Measurements from ENCODE around the gene BNIP2. TPM values are rescaled to one million over a fixed set of nuclear protein-coding genes. Genes with fewer than 3 reads are reported as not detected.

Gene BNIP2
- total RNA-seq, 1 donor from 2014 or later, result 75.3 TPM

DNA sequence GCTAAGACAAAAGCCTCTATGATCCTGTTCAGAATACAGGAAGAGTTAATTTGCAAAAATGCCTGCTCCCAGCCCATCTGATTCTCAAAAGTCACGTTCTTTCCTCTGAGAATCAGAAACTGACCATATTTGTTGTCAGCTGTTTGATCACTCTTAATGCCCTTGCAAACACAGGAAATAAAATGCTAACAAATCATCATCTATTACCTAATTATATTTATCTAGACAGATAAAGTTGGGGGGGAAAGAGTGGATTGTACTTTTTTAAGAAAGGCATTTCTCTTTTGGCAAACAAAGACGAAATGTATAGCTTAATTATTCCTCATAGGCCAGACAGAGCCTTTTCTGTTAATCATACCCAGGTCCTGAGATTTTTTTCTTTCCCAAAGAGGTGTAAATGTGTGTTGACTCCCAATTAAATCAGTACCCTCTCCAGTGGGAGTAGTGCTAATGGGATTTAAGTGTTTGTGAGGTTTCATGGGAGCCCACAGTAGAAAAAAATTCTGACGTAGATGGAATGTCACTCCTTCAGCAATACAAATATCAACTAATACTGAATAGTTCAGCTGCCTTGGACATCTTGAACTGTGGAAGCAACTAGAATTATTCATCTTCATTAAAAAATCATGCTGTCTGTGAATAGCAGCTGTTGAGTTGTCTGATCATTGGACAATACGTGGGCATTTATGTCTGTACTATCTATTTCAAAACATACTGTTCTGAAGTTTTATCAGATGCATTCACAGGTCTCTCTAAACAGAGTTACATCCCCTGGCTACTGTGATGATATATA is 22.5 kb upstream of the BNIP2 start:
- no peak for DNase-seq (ENCODE audit: low spot score)
- H3K4me1 Mint-ChIP-seq (ENCODE audit: unreplicated experiment), result no peaks in the 10 kb centered on the region
- no peaks in the 10 kb centered on the region for H3K27me3 Mint-ChIP-seq (ENCODE audit: unreplicated experiment)
- H3K9me3 Mint-ChIP-seq (ENCODE audit: unreplicated experiment), result no peaks in the 10 kb centered on the region
- no peaks in the 10 kb centered on the region for H3K36me3 Mint-ChIP-seq (ENCODE audit: low read depth, unreplicated experiment)
- no peak overlapping the region for H3K4me3 Mint-ChIP-seq (ENCODE audit: unreplicated experiment)
- no peak for TF ChIP-seq CTCF (IDR thresholded peaks at IDR 0.05; ENCODE audit: unreplicated experiment)
- no peak overlapping the region for H3K27ac Mint-ChIP-seq (ENCODE audit: unreplicated experiment)

GRCh38 chr15:59707619-59708018 is 18.5 kb upstream of the BNIP2 start:
- Mint-ChIP-seq H3K36me3 (ENCODE audit: low read depth, unreplicated experiment) (no peaks in the 10 kb centered on the region), H3K27me3 (ENCODE audit: unreplicated experiment) (no peaks in the 10 kb centered on the region), H3K9me3 (ENCODE audit: unreplicated experiment) (no peaks in the 10 kb centered on the region), H3K4me1 (ENCODE audit: unreplicated experiment) (peaks cover 8% of the 10 kb centered on the region), H3K4me3 (ENCODE audit: unreplicated experiment) (no peak overlapping the region), H3K27ac (ENCODE audit: unreplicated experiment) (no peak overlapping the region)
- no peak for DNase-seq (ENCODE audit: low spot score)
- TF ChIP-seq CTCF (IDR thresholded peaks at IDR 0.05; ENCODE audit: unreplicated experiment), result no peak

DNA sequence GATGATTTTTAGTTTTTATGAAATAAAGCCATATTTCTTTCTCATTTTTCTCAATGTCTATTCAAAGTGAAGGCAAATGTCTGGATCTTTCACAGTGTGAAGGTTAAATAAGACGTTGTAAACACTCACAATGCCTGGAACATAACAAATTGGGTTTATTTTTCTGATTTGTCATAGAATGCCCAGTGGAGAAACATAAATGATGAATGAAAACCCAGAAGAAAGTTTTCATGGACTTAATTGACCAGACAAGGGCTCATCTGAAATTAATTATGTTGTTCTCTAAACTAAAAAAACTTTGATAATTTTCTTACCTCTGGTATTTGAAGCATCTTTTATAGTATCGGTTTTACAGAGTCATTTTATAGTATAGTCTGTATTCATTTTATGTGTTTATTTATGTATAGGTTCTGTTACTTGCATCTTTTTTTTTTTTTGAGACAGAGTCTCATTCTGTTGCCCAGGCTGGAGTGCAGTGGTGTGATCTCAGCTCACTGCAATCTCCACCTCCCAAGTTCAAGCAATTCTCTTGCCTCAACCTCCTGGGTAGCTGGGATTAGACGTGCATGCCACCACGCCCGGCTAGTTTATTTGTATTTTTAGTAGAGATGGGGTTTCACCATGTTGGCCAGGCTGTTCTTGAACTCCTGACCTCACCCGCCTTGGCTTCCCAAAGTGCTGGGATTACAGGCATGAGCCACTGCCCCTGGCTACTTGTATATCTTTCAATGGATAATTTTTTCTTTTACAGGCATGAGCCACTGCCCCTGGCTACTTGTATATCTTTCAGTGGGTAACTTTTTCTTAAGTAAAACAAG is 15.1 kb upstream of the BNIP2 start:
- no peak for DNase-seq (ENCODE audit: low spot score)
- Mint-ChIP-seq H3K9me3 (ENCODE audit: unreplicated experiment) (no peaks in the 10 kb centered on the region), H3K27ac (ENCODE audit: unreplicated experiment) (no peak overlapping the region), H3K27me3 (ENCODE audit: unreplicated experiment) (no peaks in the 10 kb centered on the region), H3K4me1 (ENCODE audit: unreplicated experiment) (peaks cover 11% of the 10 kb centered on the region), H3K36me3 (ENCODE audit: low read depth, unreplicated experiment) (no peaks in the 10 kb centered on the region), H3K4me3 (ENCODE audit: unreplicated experiment) (no peak overlapping the region)
- TF ChIP-seq CTCF (IDR thresholded peaks at IDR 0.05; ENCODE audit: unreplicated experiment), result no peak

- DNase-seq (ENCODE audit: low spot score), result no peak
- Mint-ChIP-seq H3K9me3 (ENCODE audit: unreplicated experiment) (no peaks in the 10 kb centered on the region), H3K36me3 (ENCODE audit: low read depth, unreplicated experiment) (no peaks in the 10 kb centered on the region), H3K27ac (ENCODE audit: unreplicated experiment) (no peak overlapping the region), H3K27me3 (ENCODE audit: unreplicated experiment) (no peaks in the 10 kb centered on the region), H3K4me1 (ENCODE audit: unreplicated experiment) (peaks cover 11% of the 10 kb centered on the region), H3K4me3 (ENCODE audit: unreplicated experiment) (no peak overlapping the region)
- no peak for TF ChIP-seq CTCF (IDR thresholded peaks at IDR 0.05; ENCODE audit: unreplicated experiment)
Measured at GRCh38 chr15:59702351-59702750, 13.2 kb upstream of the BNIP2 start.

DNA sequence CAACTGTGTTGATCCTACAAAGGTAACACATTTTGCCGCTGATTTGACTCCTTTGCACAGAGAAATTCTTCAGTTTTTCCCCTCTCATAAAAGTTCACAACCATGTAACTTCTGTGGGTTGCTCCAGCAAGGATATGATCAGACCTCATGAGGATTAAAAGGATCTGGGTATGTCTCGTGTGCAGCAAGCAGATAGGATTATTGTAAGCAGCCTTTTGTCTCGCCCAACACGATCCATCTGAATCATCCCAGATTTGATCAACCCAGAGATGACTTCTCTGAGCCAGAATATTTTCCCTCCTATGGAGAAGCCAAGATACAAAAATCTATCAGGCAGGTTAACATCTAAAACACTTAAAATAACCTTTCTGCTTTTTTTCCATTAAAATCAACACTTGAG is 12.8 kb upstream of the BNIP2 start:
- H3K4me1 Mint-ChIP-seq (ENCODE audit: unreplicated experiment), result peaks cover 11% of the 10 kb centered on the region
- H3K4me3 Mint-ChIP-seq (ENCODE audit: unreplicated experiment), result no peak overlapping the region
- H3K27me3 Mint-ChIP-seq (ENCODE audit: unreplicated experiment), result no peaks in the 10 kb centered on the region
- no peaks in the 10 kb centered on the region for H3K36me3 Mint-ChIP-seq (ENCODE audit: low read depth, unreplicated experiment)
- no peaks in the 10 kb centered on the region for H3K9me3 Mint-ChIP-seq (ENCODE audit: unreplicated experiment)
- H3K27ac Mint-ChIP-seq (ENCODE audit: unreplicated experiment), result no peak overlapping the region
- no peak for TF ChIP-seq CTCF (IDR thresholded peaks at IDR 0.05; ENCODE audit: unreplicated experiment)
- no peak for DNase-seq (ENCODE audit: low spot score)
